ENCODE measurements around the gene MYO1D. TPM values are rescaled to one million over a fixed set of nuclear protein-coding genes. Genes with fewer than 3 reads are reported as not detected.

The MYO1D gene
- total and polyA plus RNA-seq, 5 donors: 5.8 to 17.0 (median 10.4) TPM

GRCh38 chr17:32673964-32674363, 203.0 kb downstream of the MYO1D start:
- 71% methylated on average over 3 of the region's 3 CpGs for WGBS
- no peak overlapping the region for H3K27ac ChIP-seq (ENCODE audit: low read length)

GRCh38 chr17:32672711-32673110, 204.2 kb downstream of the MYO1D start:
- ATAC-seq (no peak), DNase-seq (no peak)
- intact Hi-C loops (cut with DNase I): no loop called here
- WGBS: 47% methylated on average over 1 of the region's 1 CpG
- no peak overlapping the region for H3K27ac ChIP-seq (ENCODE audit: low read length)
- no peaks in the 10 kb centered on the region for H3K4me1 ChIP-seq (ENCODE audit: control insufficient read depth, insufficient read depth, low read length)
- H3K4me3 ChIP-seq (ENCODE audit: low read length): no peak overlapping the region
- no peaks in the 10 kb centered on the region for H3K9me3 ChIP-seq (ENCODE audit: control insufficient read depth, low read length)
- H3K27me3 ChIP-seq (ENCODE audit: control insufficient read depth, insufficient read depth): no peaks in the 10 kb centered on the region

More at GRCh38 chr17:32673964-32674363, 203.0 kb downstream of the MYO1D start:
- Histone ChIP-seq H3K27me3 (ENCODE audit: control insufficient read depth, insufficient read depth) (no peaks in the 10 kb centered on the region), H3K4me3 (ENCODE audit: low read length) (no peak overlapping the region), H3K4me1 (ENCODE audit: control insufficient read depth, insufficient read depth, low read length) (no peaks in the 10 kb centered on the region), H3K9me3 (ENCODE audit: control insufficient read depth, low read length) (no peaks in the 10 kb centered on the region)
- DNase-seq: no peak
- intact Hi-C loops (cut with DNase I): no loop called here
- no peak for ATAC-seq

DNA sequence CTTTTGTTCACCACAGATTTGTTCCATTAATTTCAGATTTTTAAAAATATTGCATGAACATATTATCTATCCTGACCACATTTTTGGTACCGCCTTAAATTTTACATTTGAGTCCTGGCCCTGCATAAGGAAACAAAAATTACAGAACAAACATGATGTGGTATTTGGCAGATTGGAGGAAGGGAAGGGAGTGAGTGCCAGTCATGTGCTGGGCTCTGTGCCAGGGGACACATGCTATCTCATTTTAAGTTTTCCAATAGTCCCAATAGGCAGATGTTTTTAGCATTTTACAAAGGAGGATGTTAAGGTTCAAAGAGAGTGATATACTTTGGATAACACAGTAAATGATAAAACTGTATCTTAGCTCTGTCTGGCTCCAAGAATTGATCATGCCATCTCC, 205.0 kb downstream of the MYO1D start:
- H3K27me3 ChIP-seq (ENCODE audit: control insufficient read depth, insufficient read depth): no peaks in the 10 kb centered on the region
- ATAC-seq (peak in 1 of 2 donors; percentile 29), DNase-seq (peak; percentile 52 to 85 (median 79))
- no peaks in the 10 kb centered on the region for H3K4me1 ChIP-seq (ENCODE audit: control insufficient read depth, insufficient read depth, low read length)
- 64% methylated on average over 1 of the region's 1 CpG for WGBS
- no peak overlapping the region for H3K4me3 ChIP-seq (ENCODE audit: low read length)
- intact Hi-C loops (cut with DNase I): no loop called here
- H3K27ac ChIP-seq (ENCODE audit: low read length): no peak overlapping the region
- H3K9me3 ChIP-seq (ENCODE audit: control insufficient read depth, low read length): no peaks in the 10 kb centered on the region

DNA sequence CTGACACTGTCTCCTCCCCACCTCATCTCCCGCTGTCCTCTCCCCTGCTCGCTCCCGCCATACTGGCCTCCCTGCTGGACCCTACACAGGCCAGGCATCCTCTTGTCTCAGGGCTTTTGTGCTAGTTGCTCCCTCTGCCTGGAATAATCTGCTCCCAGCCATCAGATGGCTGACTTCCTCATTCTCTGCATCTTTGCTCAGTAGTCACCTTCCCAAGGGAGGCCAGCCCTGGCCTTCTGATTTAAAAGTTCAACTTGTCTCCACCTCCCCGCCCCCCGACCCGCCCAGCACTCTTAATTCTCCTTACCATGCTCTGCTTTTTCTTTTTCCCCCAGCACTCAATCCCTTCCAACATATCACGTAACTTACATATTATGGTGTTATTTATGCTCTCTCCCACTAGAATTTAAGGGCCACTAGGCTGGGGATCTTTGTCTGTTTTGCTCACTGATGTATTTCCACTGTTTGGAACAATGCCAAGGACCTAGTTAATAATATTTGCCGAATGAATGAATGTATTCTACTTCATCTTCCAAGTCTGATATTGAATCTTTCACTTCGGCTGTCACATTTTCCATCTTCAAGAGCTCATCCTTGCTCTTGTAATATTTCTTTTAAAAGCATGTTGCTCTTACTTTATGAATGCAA, 211.9 kb downstream of the MYO1D start:
- intact Hi-C loops (cut with DNase I): no loop called here
- no peak for DNase-seq
- no peak for ATAC-seq
- Histone ChIP-seq H3K4me1 (ENCODE audit: control insufficient read depth, insufficient read depth, low read length) (no peaks in the 10 kb centered on the region), H3K4me3 (ENCODE audit: low read length) (no peak overlapping the region), H3K9me3 (ENCODE audit: control insufficient read depth, low read length) (no peaks in the 10 kb centered on the region), H3K27ac (ENCODE audit: low read length) (no peak overlapping the region), H3K27me3 (ENCODE audit: control insufficient read depth, insufficient read depth) (no peaks in the 10 kb centered on the region)
- WGBS: 91% methylated on average over 9 of the region's 9 CpGs

DNA sequence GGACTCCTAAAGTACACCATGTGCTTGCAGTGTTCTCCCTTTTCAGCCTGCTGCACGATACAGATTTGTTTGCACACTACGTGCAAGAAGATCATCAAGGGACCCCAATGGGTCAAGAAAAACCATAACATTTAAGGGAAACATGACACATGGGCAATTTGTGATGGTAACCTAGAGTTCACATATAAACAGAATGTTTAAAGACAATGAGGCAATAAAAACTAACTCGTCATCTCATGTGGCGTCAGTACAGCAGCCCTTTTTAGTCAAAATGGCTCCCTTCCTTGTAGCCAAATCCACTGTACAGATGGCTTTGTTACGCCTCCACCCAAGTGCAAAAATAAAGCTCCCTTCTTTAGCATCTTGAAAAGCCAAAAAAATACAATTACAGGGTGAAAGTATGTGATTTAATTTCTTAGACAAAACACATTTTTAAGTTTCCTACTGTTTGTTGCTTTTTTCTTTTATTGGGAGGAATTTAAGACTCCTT, 216.4 kb downstream of the MYO1D start:
- intact Hi-C loops (cut with DNase I): no loop called here
- no peak for ATAC-seq
- DNase-seq: no peak
- no peaks in the 10 kb centered on the region for H3K27me3 ChIP-seq (ENCODE audit: control insufficient read depth, insufficient read depth)
- H3K27ac ChIP-seq (ENCODE audit: low read length): no peak overlapping the region
- WGBS: 86% methylated on average over 5 of the region's 5 CpGs
- no peaks in the 10 kb centered on the region for H3K9me3 ChIP-seq (ENCODE audit: control insufficient read depth, low read length)
- H3K4me3 ChIP-seq (ENCODE audit: low read length): no peak overlapping the region
- H3K4me1 ChIP-seq (ENCODE audit: control insufficient read depth, insufficient read depth, low read length): no peaks in the 10 kb centered on the region

- WGBS: 33% methylated on average over 5 of the region's 5 CpGs
- Histone ChIP-seq H3K27me3 (ENCODE audit: control insufficient read depth, insufficient read depth) (no peaks in the 10 kb centered on the region), H3K27ac (ENCODE audit: low read length) (no peak overlapping the region), H3K9me3 (ENCODE audit: control insufficient read depth, low read length) (no peaks in the 10 kb centered on the region), H3K4me1 (ENCODE audit: control insufficient read depth, insufficient read depth, low read length) (no peaks in the 10 kb centered on the region), H3K4me3 (ENCODE audit: low read length) (no peak overlapping the region)
- DNase-seq (peak; percentile 47 to 90 (median 83)), ATAC-seq (peak; percentile 77 to 79)
- intact Hi-C loops (cut with DNase I): loop anchor here in 2 of 4 donors (5.0 to 10.0 kb wide), 2 partner anchors 93 to 175 kb away; partner anchors contain the start of gene CDK5R1 (in 1 of the 2)
Observed at GRCh38 chr17:32659419-32659842, 217.5 kb downstream of the MYO1D start.

DNA sequence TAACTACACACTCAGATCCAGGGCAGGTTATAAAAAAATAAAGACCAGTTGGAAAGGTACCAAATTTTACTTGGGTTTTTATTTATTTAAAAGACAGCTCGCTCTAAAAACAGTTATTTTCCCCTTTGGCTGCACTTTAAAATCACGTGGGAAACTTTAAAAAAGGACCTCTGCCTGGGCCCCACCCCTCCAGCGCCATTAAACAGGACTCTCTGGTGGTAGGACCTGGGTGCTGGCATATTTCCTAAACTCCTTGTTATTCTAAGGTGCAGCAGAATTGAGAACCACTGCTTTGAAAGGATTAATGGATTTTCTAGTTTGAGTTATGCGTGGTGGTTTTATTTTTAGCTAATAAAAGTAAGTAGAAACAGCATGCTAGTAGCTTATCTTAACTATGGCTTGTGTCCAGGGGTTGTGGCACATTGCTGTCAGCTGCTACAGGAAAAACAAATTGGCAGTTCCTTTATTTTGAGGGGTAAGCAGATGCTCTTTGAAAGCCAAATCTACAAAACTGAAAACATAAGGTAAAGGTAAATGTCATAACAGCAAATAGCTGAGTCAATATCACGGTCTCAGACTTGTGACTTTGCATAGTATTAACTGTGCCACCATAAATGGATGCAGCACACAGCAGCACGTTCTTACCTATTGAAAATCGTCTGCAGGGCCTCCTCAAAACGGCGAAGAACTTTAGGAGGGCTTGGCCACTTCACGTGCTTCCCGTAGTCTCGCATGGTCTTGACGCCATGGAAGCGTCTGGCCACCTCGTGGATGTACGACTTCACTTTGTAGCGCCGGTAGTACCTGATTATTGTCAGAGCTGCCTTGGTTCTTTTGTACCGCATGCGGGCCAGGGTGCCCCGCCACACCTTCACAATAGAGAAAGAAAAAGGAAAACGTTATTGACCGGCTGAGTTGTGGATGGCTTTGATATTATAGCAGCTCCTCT, 218.2 kb downstream of the MYO1D start:
- Histone ChIP-seq H3K4me3 (ENCODE audit: low read length) (no peak overlapping the region), H3K4me1 (ENCODE audit: control insufficient read depth, insufficient read depth, low read length) (no peaks in the 10 kb centered on the region), H3K9me3 (ENCODE audit: control insufficient read depth, low read length) (no peaks in the 10 kb centered on the region), H3K27me3 (ENCODE audit: control insufficient read depth, insufficient read depth) (no peaks in the 10 kb centered on the region), H3K27ac (ENCODE audit: low read length) (no peak overlapping the region)
- WGBS: 59% methylated on average over 23 of the region's 23 CpGs
- intact Hi-C loops (cut with DNase I): loop anchor here in 2 of 4 donors (5.0 to 10.0 kb wide), 2 partner anchors 94 to 174 kb away; partner anchors contain the start of gene CDK5R1 (in 1 of the 2)
- ATAC-seq: peak; percentile 43 to 72
- DNase-seq: no peak

- H3K27me3 ChIP-seq (ENCODE audit: control insufficient read depth, insufficient read depth): no peaks in the 10 kb centered on the region
- 60% methylated on average over 1 of the region's 1 CpG for WGBS
- no peaks in the 10 kb centered on the region for H3K9me3 ChIP-seq (ENCODE audit: control insufficient read depth, low read length)
- H3K4me1 ChIP-seq (ENCODE audit: control insufficient read depth, insufficient read depth, low read length): no peaks in the 10 kb centered on the region
- no peak overlapping the region for H3K27ac ChIP-seq (ENCODE audit: low read length)
- intact Hi-C loops (cut with DNase I): loop anchor here in 2 of 4 donors (5.0 to 10.0 kb wide), 2 partner anchors 95 to 172 kb away; partner anchors contain the start of gene CDK5R1 (in 1 of the 2)
- no peak overlapping the region for H3K4me3 ChIP-seq (ENCODE audit: low read length)
- ATAC-seq (no peak), DNase-seq (no peak)
Observed at GRCh38 chr17:32656886-32657285, 220.0 kb downstream of the MYO1D start.

DNA sequence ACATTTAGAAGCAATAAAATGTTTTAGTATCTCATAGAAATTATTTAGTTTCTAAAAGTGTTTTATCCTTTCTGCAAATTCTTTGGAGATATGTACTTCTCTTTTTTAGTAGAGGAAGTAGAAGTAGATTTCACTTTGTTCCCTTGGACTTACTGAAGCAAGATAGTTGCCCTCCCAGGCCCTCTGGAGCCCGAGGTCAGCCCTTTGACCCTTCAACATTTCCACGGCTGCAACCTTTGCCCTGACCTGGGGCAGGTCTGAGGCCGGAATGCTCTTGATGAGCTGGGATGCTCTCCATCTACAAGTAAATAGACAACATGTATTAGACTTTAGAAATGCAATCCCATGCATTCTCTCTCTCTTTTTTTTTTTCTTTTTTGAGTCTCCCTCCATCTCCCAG, 222.6 kb downstream of the MYO1D start:
- Histone ChIP-seq H3K4me3 (ENCODE audit: low read length) (no peak overlapping the region), H3K27me3 (ENCODE audit: control insufficient read depth, insufficient read depth) (no peaks in the 10 kb centered on the region), H3K27ac (ENCODE audit: low read length) (no peak overlapping the region), H3K4me1 (ENCODE audit: control insufficient read depth, insufficient read depth, low read length) (no peaks in the 10 kb centered on the region), H3K9me3 (ENCODE audit: control insufficient read depth, low read length) (no peaks in the 10 kb centered on the region)
- no peak for ATAC-seq
- no peak for DNase-seq
- WGBS: 75% methylated on average over 3 of the region's 3 CpGs
- intact Hi-C loops (cut with DNase I): loop anchor here in 1 of 4 donors (10.0 kb wide), 1 partner anchor 170 kb away; the partner anchor contains the start of gene CDK5R1

DNA sequence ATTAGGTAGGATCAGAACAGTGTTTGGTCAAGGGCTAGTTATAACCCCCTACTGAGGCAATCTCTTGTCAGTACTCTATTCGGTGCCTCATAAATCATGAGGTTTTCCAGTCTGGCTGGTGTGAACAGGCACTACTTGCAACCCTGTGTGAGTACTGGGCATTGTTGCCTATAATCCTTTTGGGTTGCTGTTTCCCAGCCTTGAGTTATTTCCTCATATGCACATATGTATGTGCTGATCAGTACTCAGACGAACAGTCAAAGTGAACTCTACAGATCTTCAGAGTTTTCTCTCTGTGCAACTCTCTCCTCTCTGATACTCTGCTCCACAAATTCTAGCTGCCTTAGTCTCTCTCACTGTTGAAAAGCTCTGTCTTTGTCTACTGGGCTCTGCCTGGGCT, 225.8 kb downstream of the MYO1D start:
- 98% methylated on average over 2 of the region's 2 CpGs for WGBS
- intact Hi-C loops (cut with DNase I): loop anchor here in 1 of 4 donors (10.0 kb wide), 1 partner anchor 166 kb away; the partner anchor contains the start of gene CDK5R1
- ATAC-seq (no peak), DNase-seq (no peak)
- no peak overlapping the region for H3K27ac ChIP-seq (ENCODE audit: low read length)
- no peaks in the 10 kb centered on the region for H3K4me1 ChIP-seq (ENCODE audit: control insufficient read depth, insufficient read depth, low read length)
- no peak overlapping the region for H3K4me3 ChIP-seq (ENCODE audit: low read length)
- H3K27me3 ChIP-seq (ENCODE audit: control insufficient read depth, insufficient read depth): no peaks in the 10 kb centered on the region
- H3K9me3 ChIP-seq (ENCODE audit: control insufficient read depth, low read length): no peaks in the 10 kb centered on the region

GRCh38 chr17:32648450-32648849, 228.5 kb downstream of the MYO1D start:
- H3K27ac ChIP-seq (ENCODE audit: low read length): no peak overlapping the region
- WGBS: 94% methylated on average over 2 of the region's 2 CpGs
- H3K4me3 ChIP-seq (ENCODE audit: low read length): no peak overlapping the region
- H3K4me1 ChIP-seq (ENCODE audit: control insufficient read depth, insufficient read depth, low read length): no peaks in the 10 kb centered on the region
- no peak for ATAC-seq
- H3K27me3 ChIP-seq (ENCODE audit: control insufficient read depth, insufficient read depth): no peaks in the 10 kb centered on the region
- no peak for DNase-seq
- intact Hi-C loops (cut with DNase I): no loop called here
- no peaks in the 10 kb centered on the region for H3K9me3 ChIP-seq (ENCODE audit: control insufficient read depth, low read length)

Data from right cardiac atrium (tissue), 5 donors.